IPS-18c (cell line): ENCODE data around the gene PRSS33.

ENCODE experiments used
- H3K4me3 ChIP-seq: 2 replicates; pipeline ENCODE4 v1.7.0; 2013; ENCODE audit warnings: low read depth, mild to moderate bottlenecking, low read length, moderate library complexity; ENCODE audit not compliant: insufficient read depth
- H3K9me3 ChIP-seq: one replicate; pipeline ENCODE4 v1.6.1; 2013; ENCODE audit warnings: mild to moderate bottlenecking, low read length, moderate library complexity; ENCODE audit not compliant: control insufficient read depth, insufficient read depth

Gene PRSS33

DNA sequence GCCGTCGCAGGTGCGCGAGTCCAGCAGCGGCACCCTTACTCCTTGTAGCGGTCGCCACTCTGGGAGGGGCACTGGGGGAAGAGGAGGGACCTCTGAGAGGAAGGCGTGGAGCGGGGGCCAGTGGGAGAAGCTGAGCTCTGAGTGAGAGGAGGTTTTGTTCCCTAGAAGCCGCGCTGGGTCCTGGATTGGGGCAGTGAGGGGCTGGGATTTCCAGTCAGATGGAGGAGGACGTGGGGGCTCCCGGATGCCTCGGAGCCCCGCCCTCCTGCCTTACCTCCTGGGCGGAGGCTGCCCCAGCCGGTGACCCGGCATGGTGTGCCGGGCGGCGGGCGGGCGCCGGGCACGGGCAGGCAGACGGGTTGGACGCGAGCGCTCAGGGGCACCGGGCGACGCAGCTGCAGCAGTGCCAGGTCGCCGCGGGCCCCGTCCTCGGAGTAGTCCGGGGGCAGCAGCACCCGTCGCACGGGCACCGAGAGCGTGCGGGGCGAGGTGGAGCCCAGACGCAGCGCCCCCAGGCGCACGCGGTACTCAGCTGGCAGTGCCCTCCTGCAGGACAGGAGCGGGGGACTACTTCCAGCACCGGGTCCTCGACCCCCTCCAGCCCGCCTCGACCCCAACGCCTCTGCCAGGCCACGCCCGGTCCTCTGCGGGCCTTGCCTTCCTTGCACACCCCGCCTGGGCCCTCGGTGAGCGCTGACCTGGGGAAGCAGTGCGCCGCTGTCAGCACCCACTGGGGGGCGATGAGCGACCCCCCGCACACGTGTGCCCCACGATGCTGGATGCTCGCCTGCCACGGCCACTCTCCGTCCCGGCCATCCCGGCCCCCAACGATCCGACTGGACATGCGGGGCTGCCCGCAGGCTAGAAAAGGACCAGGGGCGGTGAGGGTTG, 2.0 kb downstream of the PRSS33 start:
- Histone ChIP-seq H3K4me3 (no peak overlapping the region; the same call in 1 of the 2 replicates), H3K9me3 (peaks cover 3% of the 10 kb centered on the region)

GRCh38 chr16:2784358-2785100, 2.8 kb downstream of the PRSS33 start:
- Histone ChIP-seq H3K9me3 (peaks cover 3% of the 10 kb centered on the region), H3K4me3 (no peak overlapping the region; the same call in 1 of the 2 replicates)

- no peak overlapping the region for H3K4me3 ChIP-seq
- peaks cover 3% of the 10 kb centered on the region for H3K9me3 ChIP-seq
These were observed 3.6 kb downstream of the PRSS33 start for GRCh38 chr16:2783581-2784357.

- Histone ChIP-seq H3K4me3 (no peak overlapping the region), H3K9me3 (peaks cover 3% of the 10 kb centered on the region)
These were observed 4.6 kb downstream of the PRSS33 start for GRCh38 chr16:2782583-2783351.

GRCh38 chr16:2779978-2780898, 7.1 kb downstream of the PRSS33 start:
- H3K9me3 ChIP-seq: no peaks in the 10 kb centered on the region

DNA sequence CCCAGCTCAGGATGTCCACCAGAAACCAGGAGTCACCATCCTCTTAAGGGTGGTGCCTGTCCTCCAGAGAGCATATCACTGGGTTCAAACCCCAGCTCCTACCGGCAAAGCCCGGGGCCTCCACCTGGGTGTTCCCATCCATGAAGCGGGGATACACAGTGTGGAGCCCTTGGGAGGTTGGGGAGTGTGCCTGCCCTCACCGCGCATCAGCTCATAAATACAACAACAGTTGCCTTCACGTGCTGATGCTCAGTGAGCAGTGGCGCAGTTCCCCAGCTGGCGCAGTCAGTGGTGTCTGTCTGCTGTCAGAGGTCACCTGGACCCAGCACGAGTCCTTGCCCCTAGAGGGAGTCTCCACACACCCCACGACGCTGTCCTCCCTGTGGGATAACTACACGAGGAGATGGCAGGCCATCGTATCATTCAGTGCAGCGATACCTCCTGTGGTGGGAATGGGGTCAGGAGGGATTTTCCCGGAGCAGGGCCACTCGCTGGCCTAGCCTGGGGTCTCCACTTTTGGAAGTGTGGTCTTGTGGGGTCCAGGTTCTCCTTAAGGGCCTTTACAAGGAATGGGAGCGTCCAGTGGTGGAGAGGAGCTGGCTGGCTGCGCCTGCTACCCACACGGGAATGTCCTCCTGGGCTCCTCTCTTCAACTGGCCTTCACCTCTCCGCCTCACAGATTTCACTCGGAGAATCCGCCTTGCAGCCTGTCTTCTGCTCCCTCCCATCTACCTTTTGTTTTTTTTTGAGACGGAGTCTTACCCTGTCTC, 8.0 kb downstream of the PRSS33 start:
- Histone ChIP-seq H3K9me3 (no peaks in the 10 kb centered on the region), H3K4me3 (peak overlapping the region; percentile 15; the same call in 1 of the 2 replicates)

More at GRCh38 chr16:2779978-2780898, 7.1 kb downstream of the PRSS33 start:
- H3K4me3 ChIP-seq: no peak overlapping the region

DNA sequence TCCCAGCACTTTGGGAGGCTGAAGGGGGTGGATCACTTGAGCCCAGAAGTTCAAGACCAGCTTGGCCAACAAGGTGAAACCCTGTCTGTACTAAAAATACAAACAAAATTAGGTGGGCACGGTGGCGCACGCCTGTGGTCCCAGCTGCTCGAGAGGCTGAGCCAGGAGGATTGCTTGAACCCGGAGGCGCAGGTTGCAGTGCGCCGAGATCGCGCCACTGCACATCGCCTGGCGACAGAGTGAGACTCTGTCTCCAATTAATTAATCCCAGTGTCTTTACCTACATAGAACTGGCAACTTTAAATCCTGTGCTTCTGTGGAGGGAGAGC, 8.8 kb downstream of the PRSS33 start:
- Histone ChIP-seq H3K4me3 (peak overlapping the region; percentile 100; the same call in 1 of the 2 replicates), H3K9me3 (no peaks in the 10 kb centered on the region)

GRCh38 chr16:2777903-2778629, 9.3 kb downstream of the PRSS33 start:
- Histone ChIP-seq H3K4me3 (peak overlapping the region; percentile 100), H3K9me3 (no peaks in the 10 kb centered on the region)

- H3K4me3 ChIP-seq: peak within 1 kb of the TSS; percentile 100
- no peaks in the 10 kb centered on the region for H3K9me3 ChIP-seq
These were observed 10.0 kb downstream of the PRSS33 start, which contains the start of gene ELOB for GRCh38 chr16:2777231-2777902. ELOB (minus strand) TSS chr16:2777280; CDS start chr16:2777239, 41 bp downstream.

DNA sequence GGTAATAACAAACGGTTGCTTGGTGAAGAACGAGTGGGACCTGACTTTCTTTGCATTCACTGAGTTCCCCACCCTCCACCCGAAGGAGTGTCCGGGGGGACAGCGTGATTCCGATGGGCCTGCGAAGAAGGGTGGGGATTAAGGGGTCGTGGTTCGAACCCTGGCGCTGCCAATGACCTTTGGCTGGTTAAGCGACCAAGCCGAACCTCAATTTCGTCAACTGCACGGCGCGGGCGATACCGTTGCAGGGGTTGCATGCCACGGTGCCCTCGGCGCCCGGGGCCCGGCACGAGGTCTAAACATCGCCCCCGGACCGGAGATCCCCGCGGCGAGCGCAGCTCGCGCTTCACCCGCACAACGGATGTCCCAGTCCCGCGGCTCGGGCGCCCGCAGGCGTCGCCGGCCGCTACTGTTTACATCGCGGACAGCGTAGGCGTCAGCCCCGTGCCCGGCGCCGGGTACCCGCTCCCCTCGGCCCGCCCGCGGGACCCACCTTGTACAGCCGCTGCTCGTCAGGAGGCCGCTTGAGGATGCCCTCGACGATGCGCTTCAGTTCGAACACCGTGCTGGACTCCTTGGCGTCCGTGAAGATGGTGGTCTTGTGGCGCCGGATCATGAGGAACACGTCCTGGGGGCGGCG, 10.7 kb downstream of the PRSS33 start:
- Histone ChIP-seq H3K4me3 (peak overlapping the region; percentile 89), H3K9me3 (no peaks in the 10 kb centered on the region)

GRCh38 chr16:2775765-2776499, 11.4 kb downstream of the PRSS33 start:
- peak overlapping the region; percentile 89 for H3K4me3 ChIP-seq

DNA sequence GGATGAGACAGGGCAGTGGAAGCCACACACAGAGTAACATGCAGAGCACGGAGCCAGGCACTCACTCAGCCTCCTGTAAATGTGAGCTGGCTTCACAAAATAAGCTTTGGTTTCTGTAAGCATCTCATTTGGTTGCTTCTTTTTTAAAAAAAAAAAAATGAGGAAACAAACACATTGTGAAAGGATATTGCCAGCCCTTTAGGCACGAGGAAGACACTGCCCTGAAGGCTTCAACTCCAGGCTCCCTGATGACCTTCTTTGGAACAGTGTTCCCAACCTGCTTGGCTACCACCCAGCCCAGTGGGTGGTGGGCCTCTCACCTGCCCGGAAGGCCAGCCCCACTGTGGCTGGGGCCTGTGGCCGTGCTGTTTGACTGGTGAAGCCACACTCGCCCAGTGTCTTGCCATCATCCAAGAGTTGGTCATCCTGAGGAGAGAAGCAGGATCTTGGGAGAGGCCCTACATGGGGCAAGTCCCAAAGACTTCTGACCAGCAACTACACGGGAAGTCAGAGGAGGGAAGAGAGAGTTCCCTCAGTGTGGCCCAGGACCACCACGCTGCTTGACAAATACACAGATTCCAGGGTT, 12.1 kb downstream of the PRSS33 start:
- no peaks in the 10 kb centered on the region for H3K9me3 ChIP-seq
- H3K4me3 ChIP-seq: no peak overlapping the region

More at GRCh38 chr16:2775765-2776499, 11.4 kb downstream of the PRSS33 start:
- no peaks in the 10 kb centered on the region for H3K9me3 ChIP-seq
